ENCODE data around the gene KATNA1.

The KATNA1 gene

DNA sequence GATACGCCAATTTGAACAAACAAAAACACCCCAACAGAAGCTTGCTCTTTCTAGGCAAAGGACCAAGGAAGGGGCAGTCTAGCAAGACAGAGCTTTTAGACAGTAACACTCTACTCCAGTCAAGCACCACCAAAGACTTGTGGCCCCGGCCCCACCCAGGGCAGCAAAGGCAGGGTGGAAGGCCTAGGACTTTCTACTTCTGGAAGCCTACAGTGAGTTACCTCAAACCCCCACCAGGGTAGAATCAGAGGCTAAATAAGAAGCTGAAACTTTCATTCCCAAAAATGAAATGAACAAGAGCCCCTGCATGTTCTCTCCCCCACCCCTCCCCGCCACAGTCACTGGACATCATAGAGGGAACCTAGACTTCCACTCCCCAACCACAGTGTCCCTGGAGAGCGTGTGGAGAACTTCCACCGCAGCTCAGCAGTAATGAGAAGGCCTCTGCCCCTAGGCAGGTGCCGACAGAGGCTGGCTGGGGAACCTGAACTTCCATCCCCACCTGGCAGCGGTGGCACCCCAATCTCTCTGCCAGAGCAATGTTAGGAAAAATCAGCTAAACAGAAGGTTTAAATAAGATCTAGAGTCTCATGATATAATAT lies 40.0 kb downstream of the KATNA1 start:
- H3K4me3 ChIP-seq (ENCODE audit: low read depth, low read length): no peak overlapping the region

DNA sequence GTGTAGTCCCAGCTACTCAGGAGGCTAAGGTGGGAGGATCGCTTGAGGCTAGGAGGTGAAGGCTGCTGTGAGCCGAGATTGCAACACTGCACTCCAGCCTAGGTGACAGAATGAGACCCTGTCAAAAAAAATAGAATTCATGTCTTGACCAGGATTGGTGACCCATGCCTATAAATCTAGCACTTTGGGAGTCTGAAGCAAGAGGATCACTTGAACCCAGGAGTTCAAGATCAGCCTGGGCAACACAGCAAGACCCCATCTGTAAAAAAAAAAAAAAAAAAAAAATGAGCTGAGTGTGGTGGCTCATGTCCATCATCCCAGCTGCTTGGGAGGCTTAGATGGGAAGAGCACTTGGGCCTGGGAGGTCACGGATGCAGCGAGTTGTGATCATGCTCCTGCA lies 48.0 kb downstream of the KATNA1 start:
- TF ChIP-seq, protein P1, sequence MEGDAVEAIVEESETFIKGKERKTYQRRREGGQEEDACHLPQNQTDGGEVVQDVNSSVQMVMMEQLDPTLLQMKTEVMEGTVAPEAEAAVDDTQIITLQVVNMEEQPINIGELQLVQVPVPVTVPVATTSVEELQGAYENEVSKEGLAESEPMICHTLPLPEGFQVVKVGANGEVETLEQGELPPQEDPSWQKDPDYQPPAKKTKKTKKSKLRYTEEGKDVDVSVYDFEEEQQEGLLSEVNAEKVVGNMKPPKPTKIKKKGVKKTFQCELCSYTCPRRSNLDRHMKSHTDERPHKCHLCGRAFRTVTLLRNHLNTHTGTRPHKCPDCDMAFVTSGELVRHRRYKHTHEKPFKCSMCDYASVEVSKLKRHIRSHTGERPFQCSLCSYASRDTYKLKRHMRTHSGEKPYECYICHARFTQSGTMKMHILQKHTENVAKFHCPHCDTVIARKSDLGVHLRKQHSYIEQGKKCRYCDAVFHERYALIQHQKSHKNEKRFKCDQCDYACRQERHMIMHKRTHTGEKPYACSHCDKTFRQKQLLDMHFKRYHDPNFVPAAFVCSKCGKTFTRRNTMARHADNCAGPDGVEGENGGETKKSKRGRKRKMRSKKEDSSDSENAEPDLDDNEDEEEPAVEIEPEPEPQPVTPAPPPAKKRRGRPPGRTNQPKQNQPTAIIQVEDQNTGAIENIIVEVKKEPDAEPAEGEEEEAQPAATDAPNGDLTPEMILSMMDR (IDR thresholded peaks at IDR 0.05; ENCODE audit: low read depth, low read length): no peak
- H3K4me3 ChIP-seq (ENCODE audit: low read depth, low read length): no peak overlapping the region

More for the DNA sequence above, 40.0 kb downstream of the KATNA1 start:
- TF ChIP-seq, protein P1 (IDR thresholded peaks at IDR 0.05; ENCODE audit: low read depth, low read length): no peak

DNA sequence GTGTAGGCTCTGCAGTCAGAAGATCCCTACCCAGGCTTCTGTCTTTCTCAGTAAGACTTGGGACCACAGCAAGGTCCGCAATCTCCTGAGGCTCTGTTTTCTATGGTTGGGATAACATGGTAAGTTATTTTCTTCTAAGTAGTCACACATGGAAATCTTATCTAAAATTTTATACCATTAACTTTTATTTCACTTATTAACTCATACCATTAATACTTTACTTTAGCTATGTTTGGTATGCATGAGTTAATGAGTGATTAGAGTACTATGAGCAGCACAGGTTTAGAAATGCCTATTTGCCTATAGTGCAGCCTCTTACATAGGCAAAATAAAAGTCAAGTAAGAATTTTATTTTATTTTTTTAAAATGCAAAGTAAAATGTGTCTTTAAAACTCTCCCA lies 55.1 kb downstream of the KATNA1 start:
- no peak overlapping the region for H3K4me3 ChIP-seq (ENCODE audit: low read depth, low read length)
- TF ChIP-seq, protein P1 (IDR thresholded peaks at IDR 0.05; ENCODE audit: low read depth, low read length): no peak

DNA sequence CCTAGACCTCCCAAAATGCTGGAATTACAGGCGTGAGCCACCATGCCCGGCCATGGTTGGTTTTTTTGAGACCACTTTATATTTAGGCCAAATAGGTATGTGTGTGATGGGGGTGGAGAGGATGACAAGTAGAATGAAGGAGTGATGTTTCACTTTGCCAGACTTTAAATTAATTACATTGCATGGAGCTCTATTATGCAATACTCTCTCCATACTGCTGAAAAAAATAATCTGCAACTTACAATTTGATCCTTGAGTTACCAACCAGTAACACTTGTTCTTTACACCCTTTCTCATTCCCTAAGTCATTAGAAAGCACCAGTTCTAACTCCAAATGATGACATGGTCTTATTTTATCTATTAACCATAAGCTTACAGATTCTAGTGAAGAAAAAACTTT lies 55.5 kb downstream of the KATNA1 start:
- H3K4me3 ChIP-seq (ENCODE audit: low read depth, low read length): no peak overlapping the region
- TF ChIP-seq, protein P1 (IDR thresholded peaks at IDR 0.05; ENCODE audit: low read depth, low read length): no peak

DNA sequence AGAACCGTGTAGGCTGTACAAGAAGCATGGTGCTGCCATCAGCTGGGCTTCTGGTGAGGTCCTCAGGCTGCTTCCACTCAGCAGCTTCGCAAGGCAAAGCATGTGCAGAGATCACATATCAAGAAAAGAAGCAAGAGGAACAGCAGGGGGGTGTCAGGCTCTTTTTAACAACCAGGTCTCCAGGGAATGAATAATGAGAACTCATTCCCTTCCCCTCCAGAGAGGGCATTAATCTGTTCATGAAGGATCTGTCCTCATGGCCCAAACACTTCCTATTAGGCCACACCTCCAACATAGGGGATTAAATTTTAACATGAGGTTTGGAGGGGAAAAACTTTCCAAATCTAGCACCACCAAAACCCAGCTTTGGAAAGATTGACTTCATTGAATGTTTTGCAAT lies 62.4 kb downstream of the KATNA1 start:
- TF ChIP-seq, protein P1 (IDR thresholded peaks at IDR 0.05; ENCODE audit: low read depth, low read length): no peak
- no peak overlapping the region for H3K4me3 ChIP-seq (ENCODE audit: low read depth, low read length)

DNA sequence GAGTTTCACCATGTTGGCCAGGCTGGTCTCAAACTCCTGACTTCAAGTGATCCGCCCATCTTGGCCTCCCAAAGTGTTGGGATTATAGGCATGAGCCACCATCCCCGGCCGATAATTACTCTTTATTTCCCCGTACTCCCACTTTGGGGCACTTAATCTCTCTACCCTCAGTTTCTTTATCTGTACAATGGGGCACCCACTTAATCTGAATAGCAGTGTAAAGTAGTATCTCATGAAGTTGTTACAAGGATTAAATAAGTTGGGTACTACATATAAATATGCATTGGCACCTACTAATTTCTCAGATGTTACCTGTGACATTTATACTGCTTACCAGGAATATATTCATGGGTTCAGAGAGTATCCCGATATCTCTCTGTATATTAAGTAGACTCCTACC lies 67.2 kb downstream of the KATNA1 start:
- TF ChIP-seq, protein P1 (IDR thresholded peaks at IDR 0.05; ENCODE audit: low read depth, low read length): no peak
- H3K4me3 ChIP-seq (ENCODE audit: low read depth, low read length): no peak overlapping the region

DNA sequence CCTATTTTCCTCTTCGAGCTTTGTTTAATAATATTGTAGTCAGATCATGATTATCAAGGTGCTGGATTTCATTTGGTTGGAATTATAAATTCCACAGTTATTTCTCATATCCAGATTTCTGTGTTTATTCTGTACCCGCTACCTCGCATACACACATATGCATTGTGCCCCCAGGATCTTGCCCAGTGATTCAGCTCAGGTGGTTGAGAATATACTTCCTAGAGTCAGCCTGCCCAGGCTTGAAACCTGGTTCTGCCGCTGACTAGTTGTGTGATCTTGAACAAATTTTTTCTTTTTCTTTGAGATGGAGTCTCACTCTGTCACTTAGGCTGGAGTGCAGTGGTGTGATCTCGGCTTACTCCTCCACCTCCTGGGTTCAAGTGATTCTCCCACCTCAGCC lies 67.6 kb downstream of the KATNA1 start:
- no peak overlapping the region for H3K4me3 ChIP-seq (ENCODE audit: low read depth, low read length)
- TF ChIP-seq, protein P1 (IDR thresholded peaks at IDR 0.05; ENCODE audit: low read depth, low read length): no peak

All from WI38 (cell line).